ENCODE results near the gene OBP2A. TPM values are rescaled to one million over a fixed set of nuclear protein-coding genes. Genes with fewer than 3 reads are reported as not detected.
"Not testable (repeated sequence)": the region's sequence is repeated elsewhere in the genome, so short reads cannot be mapped to it uniquely, and the experiment has no call there.

OBP2A gene
- total and polyA plus RNA-seq, 5 donors: not detected

DNA sequence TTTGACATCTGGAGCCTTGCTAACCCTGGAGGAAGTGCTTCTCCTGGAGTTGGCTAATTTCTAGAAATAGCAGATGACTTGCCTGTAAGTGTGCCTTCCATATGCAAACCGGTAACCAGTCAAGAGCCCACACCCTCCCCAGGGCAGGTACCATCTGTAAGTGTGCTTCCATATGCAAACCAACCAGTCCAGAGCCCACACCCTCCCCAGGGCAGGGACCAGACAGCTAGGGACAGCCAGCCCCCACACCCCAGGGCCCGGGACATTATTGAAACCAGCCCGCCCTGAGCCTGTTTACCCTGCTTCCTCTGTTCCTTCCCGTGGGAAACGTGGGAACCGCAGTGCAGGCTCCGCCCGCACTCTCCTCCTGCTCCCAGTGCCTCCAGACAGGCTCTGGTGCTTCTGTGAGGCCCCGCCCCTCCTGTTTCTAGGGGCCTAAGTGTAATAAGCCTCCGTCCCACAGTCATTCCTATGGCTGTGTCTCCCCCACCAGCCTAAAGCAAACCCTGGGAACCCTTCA is 11.7 kb upstream of the OBP2A start:
- H3K4me3 ChIP-seq (ENCODE audit: low read length); H3K4me1 ChIP-seq (ENCODE audit: control insufficient read depth, insufficient read depth, low read length); H3K9me3 ChIP-seq (ENCODE audit: control insufficient read depth, low read length); H3K27ac ChIP-seq (ENCODE audit: low read length); DNase-seq; H3K27me3 ChIP-seq (ENCODE audit: control insufficient read depth, insufficient read depth); intact Hi-C loops (cut with DNase I): not testable (repeated sequence)
- ATAC-seq: peak in 1 of 2 donors; percentile 36
- 30% methylated on average over 10 of the region's 10 CpGs for WGBS

DNA sequence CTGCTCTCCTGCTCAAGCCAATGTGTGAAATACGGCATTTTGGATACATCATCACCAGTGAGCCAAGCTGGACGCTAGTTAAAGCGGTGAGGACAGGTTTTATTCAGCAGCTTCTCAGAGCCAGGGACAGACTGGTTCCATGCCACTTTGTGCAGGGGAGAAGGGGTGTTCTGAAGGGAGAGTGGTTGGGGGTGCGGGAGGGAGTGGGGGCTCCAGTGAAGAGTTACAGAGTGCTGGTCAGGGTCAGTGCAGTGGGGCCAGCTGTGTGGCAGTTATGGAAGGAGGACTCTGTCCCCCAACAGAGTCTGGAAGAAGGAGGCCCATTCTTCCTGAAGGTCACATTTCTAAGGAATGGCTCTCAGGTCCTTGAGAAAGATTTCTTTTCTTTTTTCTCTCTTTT is 11.1 kb upstream of the OBP2A start:
- H3K27me3 ChIP-seq (ENCODE audit: control insufficient read depth, insufficient read depth); ATAC-seq: not testable (repeated sequence)
- WGBS: 71% methylated on average over 4 of the region's 4 CpGs

DNA sequence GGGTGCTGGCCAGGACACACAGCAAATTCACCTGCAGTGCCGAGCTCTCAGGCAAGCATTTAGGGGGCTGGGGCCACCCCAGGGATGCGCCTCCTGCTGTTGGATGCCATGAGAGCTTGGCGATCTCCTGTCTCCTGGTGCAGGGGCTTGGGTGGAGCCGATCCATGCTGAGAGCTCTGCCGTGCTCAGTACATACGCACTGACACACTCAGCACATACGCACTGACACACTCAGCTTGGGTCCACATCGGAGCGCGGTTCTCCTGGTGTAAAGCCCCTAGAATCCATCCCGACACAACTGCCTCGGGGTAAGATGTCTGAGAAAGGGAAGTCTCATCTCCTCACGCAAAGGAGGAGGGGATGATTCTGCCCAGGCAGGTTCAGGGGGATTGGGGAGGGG is 10.3 kb upstream of the OBP2A start:
- H3K27ac ChIP-seq (ENCODE audit: low read length); H3K4me3 ChIP-seq (ENCODE audit: low read length); DNase-seq; intact Hi-C loops (cut with DNase I); H3K27me3 ChIP-seq (ENCODE audit: control insufficient read depth, insufficient read depth); H3K4me1 ChIP-seq (ENCODE audit: control insufficient read depth, insufficient read depth, low read length); H3K9me3 ChIP-seq (ENCODE audit: control insufficient read depth, low read length); ATAC-seq: not testable (repeated sequence)
- WGBS: 85% methylated on average over 13 of the region's 13 CpGs

More for the DNA sequence above, 11.1 kb upstream of the OBP2A start:
- H3K27ac ChIP-seq (ENCODE audit: low read length); intact Hi-C loops (cut with DNase I); H3K4me1 ChIP-seq (ENCODE audit: control insufficient read depth, insufficient read depth, low read length); H3K9me3 ChIP-seq (ENCODE audit: control insufficient read depth, low read length); DNase-seq; H3K4me3 ChIP-seq (ENCODE audit: low read length): not testable (repeated sequence)

DNA sequence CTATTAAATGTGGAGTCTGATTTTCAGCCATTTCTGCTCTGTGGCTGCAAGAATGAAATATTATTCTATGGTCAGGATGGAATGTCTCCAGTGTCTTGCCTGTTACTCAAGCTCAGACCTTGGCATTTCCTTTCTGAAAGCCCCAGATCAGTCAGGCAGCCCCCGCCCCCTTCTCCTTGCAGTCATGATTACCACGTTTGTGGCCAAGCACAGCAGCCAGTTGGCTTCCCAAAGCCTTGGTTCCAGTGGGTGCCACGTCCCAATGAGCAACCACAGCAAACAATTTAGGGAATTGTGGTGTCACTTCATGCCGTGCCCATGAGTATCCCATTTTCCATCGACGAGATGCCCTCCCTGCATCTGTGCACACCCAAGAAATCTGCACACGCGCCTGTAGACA is 9.7 kb upstream of the OBP2A start:
- 78% methylated on average over 8 of the region's 8 CpGs for WGBS
- no peaks in the 10 kb centered on the region for H3K27me3 ChIP-seq (ENCODE audit: control insufficient read depth, insufficient read depth)

DNA sequence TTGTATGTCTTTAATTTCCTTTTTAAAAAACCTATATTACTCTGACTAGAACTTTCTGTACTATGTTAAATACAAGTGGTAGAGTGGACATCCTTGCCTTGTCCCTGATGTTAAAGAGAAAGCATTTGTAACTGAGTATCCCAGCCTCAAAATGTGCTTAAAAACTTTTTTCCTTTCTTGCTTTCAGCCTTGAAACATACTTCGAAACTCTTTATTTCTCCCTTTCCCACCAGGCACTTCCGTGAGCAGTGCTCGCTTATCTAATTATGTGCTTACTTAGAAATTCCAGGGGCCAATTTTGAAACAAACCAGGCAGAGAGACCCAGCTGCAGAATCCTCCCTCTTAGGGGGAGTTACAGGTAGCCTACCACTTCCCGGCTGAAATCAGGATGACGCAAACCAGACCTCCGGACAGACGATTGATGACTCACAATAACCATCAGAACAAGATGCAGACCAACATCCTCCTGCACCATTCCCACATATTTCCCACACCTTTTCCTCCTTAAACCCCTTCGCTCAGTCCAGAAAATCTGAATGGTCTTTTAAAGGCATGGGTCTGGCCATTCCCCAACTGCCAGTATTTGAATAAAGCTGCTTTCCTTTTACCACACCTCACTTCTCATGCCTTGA is 2.5 kb upstream of the OBP2A start:
- ATAC-seq; intact Hi-C loops (cut with DNase I); H3K9me3 ChIP-seq (ENCODE audit: control insufficient read depth, low read length); H3K4me1 ChIP-seq (ENCODE audit: control insufficient read depth, insufficient read depth, low read length); H3K4me3 ChIP-seq (ENCODE audit: low read length); H3K27ac ChIP-seq (ENCODE audit: low read length); H3K27me3 ChIP-seq (ENCODE audit: control insufficient read depth, insufficient read depth); DNase-seq: not testable (repeated sequence)
- 24% methylated on average over 8 of the region's 8 CpGs for WGBS

More for the DNA sequence above, 9.7 kb upstream of the OBP2A start:
- intact Hi-C loops (cut with DNase I): no loop called here
- DNase-seq: no peak
- no peak for ATAC-seq
- H3K9me3 ChIP-seq (ENCODE audit: control insufficient read depth, low read length): peaks cover 2% of the 10 kb centered on the region
- no peaks in the 10 kb centered on the region for H3K4me1 ChIP-seq (ENCODE audit: control insufficient read depth, insufficient read depth, low read length)
- no peak overlapping the region for H3K4me3 ChIP-seq (ENCODE audit: low read length)
- H3K27ac ChIP-seq (ENCODE audit: low read length): no peak overlapping the region

DNA sequence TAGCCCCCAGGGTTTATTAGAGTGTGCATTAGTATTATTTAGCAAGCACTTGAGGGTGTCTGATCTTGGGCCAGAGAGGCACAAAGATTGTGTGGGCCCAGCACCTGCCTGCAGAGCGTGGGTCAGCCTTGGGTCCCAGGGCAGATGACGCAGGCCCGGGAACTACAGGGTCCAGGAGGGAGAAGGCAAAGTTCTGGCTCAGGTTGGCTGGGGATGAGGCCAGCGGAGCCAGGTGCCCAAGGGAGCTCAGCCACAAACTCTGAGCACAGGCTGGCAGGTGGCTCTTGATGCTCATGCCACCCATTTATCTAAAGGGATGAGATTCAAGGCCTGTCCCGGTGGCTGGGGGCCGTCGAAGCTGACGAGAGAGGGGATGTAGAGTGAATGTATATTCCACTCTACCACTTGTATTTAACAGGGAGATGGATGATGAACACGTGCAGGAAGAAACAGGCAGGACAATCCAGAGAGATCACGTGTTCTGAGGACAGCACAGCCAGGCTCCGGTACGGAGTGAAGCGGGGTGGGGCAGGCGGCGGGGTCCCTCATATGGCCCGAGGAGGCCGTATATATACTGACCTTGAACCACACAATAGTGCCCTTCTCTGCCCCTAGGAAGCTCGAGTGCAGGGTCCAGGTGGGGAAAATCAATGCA is 818 bp upstream of the OBP2A start:
- no peaks in the 10 kb centered on the region for H3K27me3 ChIP-seq (ENCODE audit: control insufficient read depth, insufficient read depth)
- no peak overlapping the region for H3K4me3 ChIP-seq (ENCODE audit: low read length)
- intact Hi-C loops (cut with DNase I): no loop called here
- H3K4me1 ChIP-seq (ENCODE audit: control insufficient read depth, insufficient read depth, low read length): no peaks in the 10 kb centered on the region
- WGBS: 85% methylated on average over 18 of the region's 18 CpGs
- no peak for DNase-seq
- ATAC-seq: no peak
- no peak overlapping the region for H3K27ac ChIP-seq (ENCODE audit: low read length)
- H3K9me3 ChIP-seq (ENCODE audit: control insufficient read depth, low read length): no peaks in the 10 kb centered on the region

DNA sequence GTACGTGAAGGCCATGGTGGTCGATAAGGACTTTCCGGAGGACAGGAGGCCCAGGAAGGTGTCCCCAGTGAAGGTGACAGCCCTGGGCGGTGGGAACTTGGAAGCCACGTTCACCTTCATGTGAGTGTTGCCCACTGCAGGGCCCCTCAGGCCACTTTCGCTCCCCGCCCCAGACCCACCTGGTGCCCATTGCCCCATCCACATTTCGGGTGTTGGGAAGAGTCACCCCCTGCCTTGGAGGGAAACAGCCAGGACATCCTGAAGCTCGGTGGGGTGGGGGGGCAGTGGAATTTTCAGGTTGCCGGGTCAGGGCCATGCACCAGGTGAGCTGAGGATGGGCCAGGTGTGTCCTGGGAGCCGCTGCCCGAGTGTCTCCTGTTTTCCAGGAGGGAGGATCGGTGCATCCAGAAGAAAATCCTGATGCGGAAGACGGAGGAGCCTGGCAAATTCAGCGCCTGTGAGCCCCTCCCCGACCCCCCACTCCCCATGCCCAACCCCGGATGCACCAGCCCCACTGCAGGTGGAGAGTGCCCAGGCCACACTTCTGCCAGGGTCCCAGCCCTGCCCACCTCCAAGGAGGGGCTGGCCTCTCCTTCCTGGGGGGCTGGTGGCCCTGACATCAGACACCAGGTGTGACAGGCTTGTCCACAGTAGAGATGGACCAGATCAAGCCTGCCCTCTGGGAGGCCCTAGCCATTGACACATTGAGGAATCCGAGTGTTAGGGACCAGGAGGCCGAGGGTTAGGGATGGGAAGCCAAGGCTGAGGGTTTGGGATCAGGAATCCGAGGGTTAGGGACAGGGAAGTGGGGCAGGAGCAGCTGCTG is 1.1 kb downstream of the OBP2A start:
- WGBS: 81% methylated on average over 19 of the region's 21 CpGs
- H3K4me1 ChIP-seq (ENCODE audit: control insufficient read depth, insufficient read depth, low read length); ATAC-seq; H3K9me3 ChIP-seq (ENCODE audit: control insufficient read depth, low read length); H3K27ac ChIP-seq (ENCODE audit: low read length); H3K4me3 ChIP-seq (ENCODE audit: low read length); intact Hi-C loops (cut with DNase I); H3K27me3 ChIP-seq (ENCODE audit: control insufficient read depth, insufficient read depth); DNase-seq: not testable (repeated sequence)

DNA sequence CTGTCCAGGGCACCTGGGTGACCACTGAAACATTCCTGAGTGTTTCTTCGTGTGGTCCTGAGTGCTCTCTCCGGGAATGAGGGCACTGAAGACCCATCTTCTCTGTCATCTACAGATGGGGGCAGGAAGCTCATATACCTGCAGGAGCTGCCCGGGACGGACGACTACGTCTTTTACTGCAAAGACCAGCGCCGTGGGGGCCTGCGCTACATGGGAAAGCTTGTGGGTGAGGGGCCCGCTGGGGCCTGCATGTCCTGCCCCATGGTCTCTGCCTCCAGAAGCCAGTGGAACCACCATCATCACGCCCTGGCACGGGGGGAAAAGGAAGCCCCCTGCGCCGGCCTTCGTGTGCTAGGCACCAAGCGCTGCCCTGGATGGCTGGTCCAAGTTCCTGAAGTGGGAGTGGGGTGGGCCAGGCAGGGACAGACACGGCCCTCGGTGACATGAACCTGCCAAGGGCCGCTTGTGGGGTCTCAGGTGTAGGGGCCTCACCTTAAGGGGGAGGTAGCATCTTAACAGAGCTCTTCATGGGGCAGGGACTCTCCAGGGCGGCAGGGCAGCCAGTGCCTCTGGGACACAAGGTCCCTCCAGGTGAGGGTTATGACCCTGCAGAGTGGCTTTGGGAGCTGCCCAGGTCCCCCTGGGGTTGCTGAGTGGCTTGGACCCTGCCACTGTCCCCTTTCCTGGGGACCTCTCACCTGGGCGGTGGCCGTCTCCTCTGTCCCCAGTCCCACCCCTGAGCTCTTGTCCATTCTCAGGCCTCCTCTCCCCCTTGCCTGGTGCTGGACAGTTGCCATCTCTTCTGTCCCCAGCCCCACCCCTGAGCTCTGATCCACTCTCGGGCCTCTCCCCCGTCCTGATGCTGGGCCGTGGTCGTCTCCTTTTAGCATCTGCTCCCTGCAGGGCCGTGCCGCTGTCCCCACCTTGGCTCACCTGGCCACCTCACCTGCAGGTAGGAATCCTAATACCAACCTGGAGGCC is 2.1 kb downstream of the OBP2A start:
- Histone ChIP-seq H3K9me3 (ENCODE audit: control insufficient read depth, low read length) (no peaks in the 10 kb centered on the region), H3K4me1 (ENCODE audit: control insufficient read depth, insufficient read depth, low read length) (no peaks in the 10 kb centered on the region), H3K27ac (ENCODE audit: low read length) (no peak overlapping the region), H3K27me3 (ENCODE audit: control insufficient read depth, insufficient read depth) (no peaks in the 10 kb centered on the region), H3K4me3 (ENCODE audit: low read length) (no peak overlapping the region)
- intact Hi-C loops (cut with DNase I): no loop called here
- ATAC-seq: no peak
- 74% methylated on average over 28 of the region's 28 CpGs for WGBS
- no peak for DNase-seq

DNA sequence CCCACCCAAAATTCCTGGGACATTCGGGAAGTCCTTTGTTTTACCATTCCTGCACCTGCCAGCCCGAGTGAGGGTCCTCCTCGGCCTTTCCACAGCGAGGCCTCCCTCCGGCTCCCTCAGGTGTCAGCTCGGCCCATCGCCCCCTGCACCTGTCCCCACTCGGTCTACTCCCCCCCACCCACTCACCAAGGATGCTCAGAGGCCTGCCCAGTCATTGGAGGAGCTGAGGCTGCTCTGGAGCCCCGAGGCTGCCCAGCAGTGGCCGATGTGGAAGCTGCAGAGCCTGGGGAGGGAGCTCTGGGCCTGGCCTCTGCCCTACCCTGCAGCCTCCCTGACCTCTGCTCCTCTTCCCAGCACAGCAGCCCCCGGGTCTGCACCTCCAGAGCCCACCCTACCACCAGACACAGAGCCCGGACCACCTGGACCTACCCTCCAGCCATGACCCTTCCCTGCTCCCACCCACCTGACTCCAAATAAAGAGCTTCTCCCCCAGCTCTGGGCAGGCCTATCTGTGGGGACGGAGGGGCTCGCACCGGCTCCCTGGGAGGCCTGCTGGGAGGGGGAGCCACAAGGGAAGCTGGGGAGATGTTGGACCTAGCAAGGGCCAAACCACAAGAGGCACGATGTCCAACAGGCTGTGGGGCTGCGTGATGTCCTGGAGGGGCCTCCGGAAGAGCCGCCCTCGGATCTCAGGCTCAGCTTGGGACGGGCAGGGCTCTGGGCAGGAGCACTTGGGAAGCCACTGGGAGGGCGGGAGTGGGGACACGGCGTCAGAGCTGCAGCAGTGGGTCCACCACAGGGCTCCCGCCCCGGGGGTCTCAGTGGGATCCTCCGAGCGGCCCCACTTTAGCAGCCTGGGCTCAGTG is 3.8 kb downstream of the OBP2A start:
- WGBS: 77% methylated on average over 28 of the region's 28 CpGs

More for the DNA sequence above, 3.8 kb downstream of the OBP2A start:
- H3K27me3 ChIP-seq (ENCODE audit: control insufficient read depth, insufficient read depth); intact Hi-C loops (cut with DNase I); H3K27ac ChIP-seq (ENCODE audit: low read length); H3K9me3 ChIP-seq (ENCODE audit: control insufficient read depth, low read length); H3K4me3 ChIP-seq (ENCODE audit: low read length); ATAC-seq; H3K4me1 ChIP-seq (ENCODE audit: control insufficient read depth, insufficient read depth, low read length); DNase-seq: not testable (repeated sequence)
